Activated T-helper 17 cell treated with anti-CD3 and anti-CD28 coated beads, Interleukin-2, amount 50 U/mL, for 72 hours (primary cell): ENCODE data around the gene PHF12. TPM values are rescaled to one million over a fixed set of nuclear protein-coding genes. Genes with fewer than 3 reads are reported as not detected.
"Not testable (repeated sequence)": the region's sequence is repeated elsewhere in the genome, so short reads cannot be mapped to it uniquely, and the experiment has no call there.

ENCODE experiments used
- ATAC-seq: fragments of 150-1000 bp; cut with Tn5 transposase; replicated peaks from 2 replicates; pipeline ENCODE4 v1.10.0; 2021; ENCODE audit warnings: mild to moderate bottlenecking, moderate library complexity
- H3K27ac Mint-ChIP-seq: one replicate; pipeline ENCODE4 v1.8.0; 2022; ENCODE audit warnings: mixed read lengths
- H3K27me3 Mint-ChIP-seq: one replicate; pipeline ENCODE4 v1.8.0; 2022; ENCODE audit warnings: mixed read lengths
- H3K36me3 Mint-ChIP-seq: one replicate; pipeline ENCODE4 v1.8.0; 2022; ENCODE audit warnings: low read depth, mild to moderate bottlenecking, mixed read lengths
- H3K4me1 Mint-ChIP-seq: one replicate; pipeline ENCODE4 v1.8.0; 2022; ENCODE audit warnings: mixed read lengths
- H3K4me3 Mint-ChIP-seq: one replicate; pipeline ENCODE4 v1.8.0; 2022; ENCODE audit warnings: mild to moderate bottlenecking, mixed read lengths
- H3K9me3 Mint-ChIP-seq: one replicate; pipeline ENCODE4 v1.8.0; 2022; ENCODE audit warnings: mixed read lengths
- total RNA-seq, 2 donors: library from RNA; stranded (reverse); gene quantifications; one replicate each; pipeline ENCODE4 v1.2.3, GENCODE V29; 2022

PHF12 gene
- total RNA-seq, 2 donors from 2014 or later = 56.9 to 60.2 TPM

DNA sequence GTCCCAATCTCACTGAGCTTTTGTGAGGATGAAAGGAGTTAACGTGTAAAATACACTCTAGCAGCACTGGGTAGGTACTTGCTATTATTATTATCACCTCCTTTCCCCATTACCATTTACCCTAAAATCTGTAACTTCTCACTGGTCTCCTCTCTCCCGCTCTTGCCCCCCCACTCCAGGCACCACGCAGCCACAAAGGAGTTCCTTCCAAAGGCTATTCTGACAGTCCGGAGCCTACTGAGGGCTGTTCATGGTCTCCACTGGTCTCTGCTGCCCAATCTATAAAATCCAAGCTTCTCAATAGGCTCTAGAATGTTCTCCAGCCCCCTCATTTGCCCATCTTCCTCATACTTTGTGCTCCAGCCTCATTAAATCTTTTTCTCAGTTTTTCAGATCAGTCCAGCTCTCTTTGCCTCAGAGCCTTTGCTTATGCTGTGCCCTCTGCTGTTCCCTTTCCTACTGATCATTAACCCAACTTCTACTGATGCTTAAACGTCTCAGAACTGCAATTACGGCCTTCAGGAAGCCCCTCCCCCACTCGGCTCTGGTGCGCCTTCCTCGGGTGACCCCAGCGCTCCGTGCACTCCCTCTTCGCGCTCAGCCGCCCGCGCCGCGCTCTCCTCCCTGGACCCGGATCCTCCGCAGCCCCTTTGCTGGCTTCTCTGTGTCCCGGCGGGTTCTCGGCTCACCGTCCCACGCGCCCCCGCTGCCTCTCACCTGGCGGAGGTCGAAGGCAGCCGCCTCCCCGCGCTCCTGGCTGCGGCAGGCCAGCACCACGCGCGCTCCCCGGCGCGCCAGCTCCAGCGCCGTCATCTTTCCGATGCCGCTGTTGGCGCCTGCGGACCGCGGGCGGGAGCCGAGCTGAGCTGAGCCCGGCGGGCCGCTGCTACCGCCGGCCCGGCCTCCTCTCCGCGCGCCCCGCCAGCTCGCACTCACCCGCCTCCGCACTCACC is 49.2 kb downstream of the PHF12 start:
- Mint-ChIP-seq H3K36me3 (peaks cover 75% of the 10 kb centered on the region), H3K9me3 (no peaks in the 10 kb centered on the region), H3K4me3 (peak overlapping the region; percentile 99), H3K27me3 (no peaks in the 10 kb centered on the region), H3K27ac (peak overlapping the region; percentile 97), H3K4me1 (peaks cover 31% of the 10 kb centered on the region)
- peak; percentile 33 for ATAC-seq

DNA sequence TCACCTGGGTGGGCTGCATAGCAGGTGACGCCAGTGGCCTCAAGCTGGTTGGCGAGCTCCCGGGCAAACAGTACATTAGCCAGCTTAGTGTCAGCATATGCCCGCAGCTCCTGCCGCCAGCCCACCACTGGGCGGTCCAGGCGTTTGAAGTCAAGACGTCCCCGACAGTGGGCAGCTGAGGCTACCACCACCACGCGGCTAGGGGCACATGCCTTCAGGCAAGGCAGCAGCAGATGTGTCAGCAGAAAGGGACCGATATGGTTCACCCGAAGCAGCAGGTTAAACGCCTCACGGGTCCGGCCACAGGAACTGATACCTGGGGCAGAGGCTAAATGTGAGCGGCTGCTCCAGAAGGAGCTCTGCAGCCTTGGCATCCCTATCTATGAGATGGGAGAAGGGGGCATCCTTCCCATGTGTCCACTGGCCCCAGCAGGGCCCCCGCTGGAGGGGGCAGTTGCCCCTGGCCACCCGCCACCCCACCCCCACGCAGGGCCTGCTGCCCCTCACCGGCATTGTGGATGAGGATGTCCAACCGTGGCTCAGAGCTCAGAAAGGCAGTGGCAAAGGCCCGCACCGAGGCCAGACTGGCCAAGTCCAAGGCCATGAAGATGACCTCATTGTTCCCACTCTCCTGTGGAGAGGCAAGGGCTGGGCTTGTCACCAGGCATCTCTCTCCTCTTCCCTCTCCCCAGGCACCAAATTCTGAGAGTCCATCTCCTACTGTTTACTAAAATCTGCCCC is 50.2 kb downstream of the PHF12 start:
- Mint-ChIP-seq H3K27ac (peak overlapping the region; percentile 97), H3K36me3 (peaks cover 75% of the 10 kb centered on the region)

DNA sequence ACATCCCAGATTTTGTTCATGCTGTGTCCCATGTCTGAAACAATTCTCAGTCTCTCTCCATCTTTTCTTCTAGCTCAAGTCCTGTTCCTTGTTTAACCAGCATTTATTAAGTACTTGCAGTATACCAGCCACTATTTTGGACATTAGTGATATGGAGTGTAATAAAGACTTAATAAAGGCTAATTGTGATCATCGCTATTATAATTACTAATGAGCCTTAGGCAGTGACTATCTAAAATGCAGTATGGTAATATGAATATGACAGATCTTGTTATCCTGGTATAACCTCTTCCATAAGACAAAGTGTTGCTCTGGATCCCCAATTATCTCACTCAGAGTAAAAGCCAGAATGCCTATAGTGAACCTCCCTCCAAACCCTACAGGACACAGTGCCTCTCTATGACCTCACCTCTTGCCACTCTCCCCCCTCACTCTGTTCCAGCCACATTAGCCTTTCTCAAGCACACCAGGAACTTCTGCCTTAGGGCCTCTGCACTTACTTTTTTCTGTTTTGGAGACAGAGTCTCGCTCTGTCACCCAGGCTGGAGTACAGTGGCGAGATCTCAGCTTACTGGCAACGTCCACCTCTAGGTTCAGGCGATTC is 52.0 kb downstream of the PHF12 start:
- H3K27me3 Mint-ChIP-seq = no peaks in the 10 kb centered on the region
- peak overlapping the region; percentile 99 for H3K4me3 Mint-ChIP-seq
- H3K4me1 Mint-ChIP-seq = peaks cover 39% of the 10 kb centered on the region
- no peaks in the 10 kb centered on the region for H3K9me3 Mint-ChIP-seq
- H3K27ac Mint-ChIP-seq = peak overlapping the region; percentile 21
- ATAC-seq = no peak
- peaks cover 70% of the 10 kb centered on the region for H3K36me3 Mint-ChIP-seq

More for the DNA sequence above, 50.2 kb downstream of the PHF12 start:
- peaks cover 32% of the 10 kb centered on the region for H3K4me1 Mint-ChIP-seq
- no peaks in the 10 kb centered on the region for H3K27me3 Mint-ChIP-seq
- H3K9me3 Mint-ChIP-seq = no peaks in the 10 kb centered on the region
- no peak for ATAC-seq
- H3K4me3 Mint-ChIP-seq = peak overlapping the region; percentile 99

DNA sequence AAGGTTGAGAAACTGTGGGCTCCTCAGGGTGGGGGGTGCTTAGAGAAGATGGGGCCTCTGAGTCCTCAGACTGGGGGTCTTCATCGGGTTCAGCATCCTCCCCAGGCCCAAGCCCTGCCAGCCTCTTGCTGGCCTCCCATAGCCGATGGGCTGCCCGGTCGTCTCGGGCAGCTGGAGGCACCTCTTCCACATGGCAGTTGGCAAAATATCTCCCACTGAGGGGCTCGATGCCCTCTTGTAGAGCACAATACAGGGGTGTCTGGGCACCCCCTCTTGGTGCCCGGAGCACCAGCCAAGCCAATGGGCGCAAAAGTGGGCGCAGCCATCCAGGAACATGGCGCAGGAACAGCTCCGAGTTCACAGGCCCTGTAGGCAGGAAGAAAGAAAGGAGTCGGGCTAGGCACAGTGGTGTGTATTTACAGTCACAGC is 52.8 kb downstream of the PHF12 start:
- Mint-ChIP-seq H3K27me3 (no peaks in the 10 kb centered on the region), H3K9me3 (no peaks in the 10 kb centered on the region), H3K4me1 (peaks cover 43% of the 10 kb centered on the region), H3K4me3 (peak overlapping the region; percentile 97), H3K36me3 (peaks cover 74% of the 10 kb centered on the region), H3K27ac (peak overlapping the region; percentile 98)
- no peak for ATAC-seq

DNA sequence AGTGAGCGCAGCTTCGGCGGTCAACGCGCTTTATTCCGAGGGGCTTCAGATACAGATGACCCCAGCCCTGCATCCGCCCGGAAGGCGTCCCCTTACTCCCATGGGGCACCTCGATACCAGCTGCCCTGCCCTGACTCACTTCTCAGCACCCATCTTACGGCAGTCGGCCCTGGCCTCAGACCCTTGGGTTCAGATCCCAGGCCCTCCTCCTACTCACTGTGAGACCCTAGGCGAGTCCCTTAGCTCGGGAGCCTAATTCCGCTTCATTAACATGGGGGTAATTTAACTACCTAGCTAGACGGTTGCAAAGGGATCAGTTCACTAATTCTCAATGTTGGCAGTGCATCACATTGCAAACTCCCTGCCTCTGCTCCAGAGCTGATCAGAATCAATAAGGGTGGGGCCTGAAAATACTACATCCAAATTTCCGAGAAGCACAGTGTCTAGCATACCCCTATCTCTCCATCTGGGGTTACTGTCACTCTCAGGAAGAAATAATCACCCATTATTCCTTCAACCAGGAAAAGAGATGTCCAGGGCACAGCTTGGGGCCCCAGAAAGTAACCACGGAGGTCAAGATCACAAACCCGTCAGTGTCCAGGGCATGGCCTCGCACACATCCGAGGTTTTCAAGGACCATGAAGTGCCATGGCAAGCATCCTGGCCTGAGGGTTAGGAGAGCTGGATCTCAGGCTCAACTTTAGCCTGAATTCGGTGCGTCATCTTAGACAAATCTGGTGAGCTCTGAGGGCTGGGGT is 53.4 kb downstream of the PHF12 start:
- peaks cover 80% of the 10 kb centered on the region for H3K36me3 Mint-ChIP-seq
- ATAC-seq = no peak
- H3K27ac Mint-ChIP-seq = peak overlapping the region; percentile 98
- H3K4me1 Mint-ChIP-seq = peaks cover 44% of the 10 kb centered on the region
- H3K9me3 Mint-ChIP-seq = no peaks in the 10 kb centered on the region
- peak overlapping the region; percentile 97 for H3K4me3 Mint-ChIP-seq
- no peaks in the 10 kb centered on the region for H3K27me3 Mint-ChIP-seq

DNA sequence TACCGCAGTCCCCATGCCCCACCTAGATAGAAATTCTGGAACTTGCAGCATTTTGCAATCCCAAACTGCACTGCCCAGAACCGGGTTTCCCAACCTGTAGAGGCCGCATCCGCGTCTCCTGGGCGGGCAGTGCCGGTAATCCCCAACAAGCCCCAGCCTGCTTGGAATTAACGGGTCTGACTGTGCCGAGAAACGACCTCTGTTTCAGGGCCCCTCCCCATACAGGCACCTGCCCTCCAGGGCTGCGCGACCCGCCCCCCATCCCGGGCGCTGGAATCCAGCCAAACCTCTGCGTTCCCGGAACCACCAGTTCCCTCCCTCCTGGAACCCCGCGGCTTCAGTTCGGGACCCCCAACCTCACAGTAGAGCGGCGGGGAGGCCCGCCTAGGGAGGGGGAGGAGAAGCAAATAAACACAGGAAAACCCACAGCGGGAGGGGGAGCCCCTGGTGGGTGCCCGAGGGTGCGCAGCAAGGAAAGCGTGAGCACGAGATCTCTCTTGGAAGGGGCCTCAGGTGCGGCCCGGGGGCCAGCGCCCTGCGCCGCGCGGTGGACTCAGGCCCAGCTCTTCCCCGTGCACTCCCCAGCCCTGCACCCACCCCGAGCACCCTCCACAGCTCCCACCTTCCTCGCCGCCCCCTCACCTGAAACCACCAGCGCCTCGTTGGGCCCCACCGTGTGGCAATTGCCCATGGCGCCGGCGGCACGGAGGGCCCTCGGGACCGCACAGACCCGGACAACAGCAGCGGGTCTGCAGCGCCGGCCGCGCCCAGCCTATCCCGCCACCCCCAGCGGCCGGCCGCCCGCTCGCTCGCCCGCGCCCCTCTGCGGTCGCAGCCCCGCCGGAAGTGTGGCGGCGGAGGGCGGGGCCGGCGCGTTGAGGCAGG is 54.2 kb downstream of the PHF12 start, which contains the start of gene FLOT2:
TSS of gene FLOT2 (minus strand) at position 850 of the 885 bp plus-strand sequence. CDS start at position 691, 159 bp downstream.
- H3K4me3 Mint-ChIP-seq = peak within 1 kb of the TSS; percentile 97
- H3K4me1 Mint-ChIP-seq = peaks cover 45% of the 10 kb centered on the region
- peak within 1 kb of the TSS; percentile 98 for H3K27ac Mint-ChIP-seq
- no peaks in the 10 kb centered on the region for H3K27me3 Mint-ChIP-seq
- peak; percentile 71 for ATAC-seq
- no peaks in the 10 kb centered on the region for H3K9me3 Mint-ChIP-seq
- peaks cover 81% of the 10 kb centered on the region for H3K36me3 Mint-ChIP-seq

DNA sequence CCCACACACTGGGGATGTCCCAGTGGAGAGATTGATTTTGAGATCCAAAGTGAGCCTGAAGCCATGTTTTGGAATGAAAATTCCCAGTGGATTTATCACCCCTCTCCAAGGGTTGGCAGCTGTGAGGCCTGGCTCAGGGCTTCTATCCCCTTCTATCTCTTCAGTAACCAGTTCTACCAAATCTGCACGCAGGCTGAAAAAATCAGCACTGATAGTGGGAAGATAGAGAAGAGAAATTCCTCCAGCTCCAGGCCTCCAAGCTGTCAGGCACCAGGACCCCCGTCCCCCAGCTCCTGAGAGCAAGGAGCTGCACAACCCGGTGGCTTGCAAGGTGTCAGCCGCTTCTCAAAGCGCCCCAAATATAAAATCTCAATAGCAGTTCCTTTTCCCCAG is 54.8 kb downstream of the PHF12 start:
- no peak for ATAC-seq
- Mint-ChIP-seq H3K4me1 (peaks cover 43% of the 10 kb centered on the region), H3K27me3 (no peaks in the 10 kb centered on the region), H3K27ac (peak overlapping the region; percentile 98), H3K9me3 (no peaks in the 10 kb centered on the region), H3K36me3 (peaks cover 79% of the 10 kb centered on the region), H3K4me3 (peak overlapping the region; percentile 97)

DNA sequence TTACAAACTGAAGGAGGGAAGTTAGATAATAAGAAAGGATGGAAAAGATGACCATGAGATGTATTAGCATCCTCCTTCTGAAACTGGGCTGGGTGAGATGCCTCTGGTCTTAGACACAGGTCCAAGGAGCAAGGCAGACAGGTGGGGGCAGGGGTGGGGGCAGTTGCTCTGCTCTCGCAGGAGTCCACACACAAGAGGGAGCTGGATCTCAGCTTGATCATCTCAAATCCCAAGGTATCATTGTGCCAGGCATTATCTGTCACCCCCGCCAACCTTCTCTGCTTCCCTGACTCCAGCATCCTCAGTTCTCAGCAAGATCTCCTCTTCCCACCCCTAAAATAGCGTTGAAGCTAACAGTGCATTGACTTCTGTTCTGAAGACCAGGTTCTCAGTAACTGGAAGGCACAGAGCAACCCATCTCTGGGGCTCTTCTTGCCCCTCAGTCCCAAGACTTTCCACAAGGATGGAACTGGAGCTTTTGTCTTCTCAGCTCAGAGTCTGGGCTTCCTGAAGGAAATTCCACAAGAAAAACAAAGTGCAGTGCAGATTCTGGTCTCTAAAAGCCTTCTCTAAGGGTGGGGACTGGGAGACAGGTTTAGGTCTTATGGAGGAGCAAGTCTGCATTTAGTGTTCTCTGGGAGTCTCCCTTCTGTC is 55.4 kb downstream of the PHF12 start:
- peaks cover 82% of the 10 kb centered on the region for H3K36me3 Mint-ChIP-seq
- H3K27ac Mint-ChIP-seq = peak overlapping the region; percentile 98
- no peak for ATAC-seq

DNA sequence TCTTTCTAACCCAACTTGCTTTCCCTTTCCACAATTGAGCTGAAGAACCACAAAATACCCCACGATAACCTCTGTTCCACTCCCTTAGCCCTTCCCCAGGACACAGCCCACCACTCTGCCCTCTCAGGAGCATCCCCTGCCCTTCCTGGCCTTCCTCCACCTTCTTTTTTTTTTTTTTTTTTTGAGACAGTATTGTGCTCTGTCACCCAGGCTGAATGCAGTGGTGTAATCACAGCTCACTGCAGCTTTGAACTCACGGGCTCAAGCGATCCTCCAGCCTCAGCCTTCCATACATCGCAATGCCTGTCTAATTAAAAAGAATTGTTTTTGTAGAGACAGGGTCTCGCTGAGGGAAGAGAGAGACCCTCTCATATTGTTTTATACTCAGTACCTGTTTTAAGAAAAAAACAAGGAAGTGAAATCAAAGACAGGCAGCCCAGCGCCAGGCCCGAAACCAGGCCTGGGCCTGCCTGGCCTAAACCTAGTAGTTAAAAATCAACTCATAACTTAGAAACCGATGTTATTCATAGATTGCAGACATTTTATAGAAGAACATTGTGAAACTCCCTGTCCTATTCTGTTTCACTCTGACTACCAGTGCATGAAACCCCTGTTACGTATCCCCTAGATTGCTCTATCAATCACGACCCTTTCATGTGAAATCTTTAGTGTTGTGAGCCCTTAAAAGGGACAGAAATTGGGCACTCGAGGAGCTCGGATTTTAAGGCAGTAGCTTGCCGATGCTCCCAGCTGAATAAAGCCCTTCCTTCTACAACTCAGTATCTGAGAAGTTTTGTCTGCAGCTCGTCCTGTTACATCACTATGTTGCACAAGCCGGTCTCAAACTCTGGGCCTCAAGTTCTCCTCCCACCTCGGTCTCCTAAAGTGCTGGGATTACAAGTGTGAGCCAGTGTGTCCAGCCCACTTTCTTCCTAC is 57.8 kb downstream of the PHF12 start:
- H3K4me1 Mint-ChIP-seq = peaks cover 37% of the 10 kb centered on the region
- not testable (repeated sequence) for H3K9me3 Mint-ChIP-seq, H3K27me3 Mint-ChIP-seq
- peak overlapping the region; percentile 100 for H3K27ac Mint-ChIP-seq
- H3K4me3 Mint-ChIP-seq = peak overlapping the region; percentile 96
- peak; percentile 34 for ATAC-seq
- peaks cover 65% of the 10 kb centered on the region for H3K36me3 Mint-ChIP-seq

More for the DNA sequence above, 55.4 kb downstream of the PHF12 start:
- Mint-ChIP-seq H3K9me3 (no peaks in the 10 kb centered on the region), H3K4me1 (peaks cover 49% of the 10 kb centered on the region), H3K4me3 (peak overlapping the region; percentile 97), H3K27me3 (no peaks in the 10 kb centered on the region)

DNA sequence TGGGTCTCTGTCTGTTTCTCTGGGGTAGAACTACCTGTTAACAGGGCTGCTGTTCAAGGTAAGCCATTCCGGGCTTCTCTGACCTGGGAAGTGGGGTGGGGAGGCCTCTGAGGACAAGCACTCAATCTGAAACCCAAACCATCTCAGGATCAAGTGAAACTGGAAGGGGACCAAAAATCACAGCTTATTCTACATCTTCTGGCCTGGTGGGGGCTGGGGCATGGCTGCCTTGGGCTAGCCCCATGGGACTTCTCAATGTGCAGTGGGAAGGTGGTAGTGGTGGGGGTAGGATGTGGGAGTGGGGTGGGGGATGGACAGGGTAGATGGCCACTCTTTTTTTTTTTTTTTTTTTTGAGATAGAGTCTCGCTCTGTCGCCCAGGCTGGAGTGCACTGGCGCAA is 59.3 kb downstream of the PHF12 start:
- Mint-ChIP-seq H3K36me3 (peaks cover 50% of the 10 kb centered on the region), H3K4me1 (peaks cover 36% of the 10 kb centered on the region), H3K27me3 (no peaks in the 10 kb centered on the region)

DNA sequence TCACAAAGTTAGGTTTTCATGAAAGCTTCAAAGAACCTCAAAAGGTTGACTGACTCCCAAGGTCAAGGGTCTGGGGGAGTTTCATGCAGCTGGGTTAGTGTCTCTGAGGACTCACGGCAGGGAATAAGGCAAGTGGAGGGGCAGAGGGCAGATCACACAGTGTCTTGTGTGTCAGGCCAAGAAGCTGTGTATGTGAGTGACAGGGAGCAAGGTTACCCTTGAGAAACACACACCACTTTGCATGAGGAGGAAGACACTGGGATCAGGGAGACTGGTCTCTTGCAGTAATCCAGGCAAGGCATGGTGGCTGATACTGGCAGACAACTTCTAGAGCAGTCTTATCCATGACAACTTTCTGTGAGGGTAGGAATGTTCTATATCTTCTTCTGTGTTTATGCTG is 60.1 kb downstream of the PHF12 start:
- Mint-ChIP-seq H3K27ac (peak overlapping the region; percentile 100), H3K9me3 (no peaks in the 10 kb centered on the region), H3K27me3 (no peaks in the 10 kb centered on the region), H3K36me3 (peaks cover 41% of the 10 kb centered on the region), H3K4me3 (peak overlapping the region; percentile 66), H3K4me1 (peaks cover 37% of the 10 kb centered on the region)
- no peak for ATAC-seq

More for the DNA sequence above, 59.3 kb downstream of the PHF12 start:
- Mint-ChIP-seq H3K9me3 (no peaks in the 10 kb centered on the region), H3K27ac (peak overlapping the region; percentile 100), H3K4me3 (peak overlapping the region; percentile 66)
- ATAC-seq = no peak

DNA sequence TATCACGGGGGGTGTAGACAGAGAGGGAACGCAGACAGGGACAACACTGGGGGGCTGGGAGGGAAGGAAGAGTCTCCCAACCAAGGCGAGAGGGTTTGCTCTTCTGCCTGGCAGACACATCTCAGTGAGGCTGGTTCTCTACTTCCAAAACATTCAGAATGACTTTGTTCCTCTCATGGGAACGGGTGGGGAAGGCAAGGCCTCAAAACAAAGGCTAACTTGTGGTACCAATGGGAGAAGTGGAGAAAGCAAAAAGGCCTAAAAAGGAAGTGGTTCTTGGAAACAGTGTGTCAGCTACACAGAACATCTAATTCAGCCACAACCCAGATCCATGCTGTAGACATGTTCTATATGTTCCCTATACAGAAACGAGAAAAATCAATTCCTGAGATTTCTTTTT is 61.3 kb downstream of the PHF12 start:
- peak overlapping the region; percentile 74 for H3K27ac Mint-ChIP-seq
- peaks cover 38% of the 10 kb centered on the region for H3K36me3 Mint-ChIP-seq
- H3K9me3 Mint-ChIP-seq = no peaks in the 10 kb centered on the region
- H3K27me3 Mint-ChIP-seq = no peaks in the 10 kb centered on the region
- ATAC-seq = peak; percentile 30
- no peak overlapping the region for H3K4me3 Mint-ChIP-seq
- H3K4me1 Mint-ChIP-seq = peaks cover 29% of the 10 kb centered on the region
